ENCODE measurements around the gene KIF26A.
"Not testable (repeated sequence)": the region's sequence is repeated elsewhere in the genome, so short reads cannot be mapped to it uniquely, and the experiment has no call there.

Gene KIF26A

DNA sequence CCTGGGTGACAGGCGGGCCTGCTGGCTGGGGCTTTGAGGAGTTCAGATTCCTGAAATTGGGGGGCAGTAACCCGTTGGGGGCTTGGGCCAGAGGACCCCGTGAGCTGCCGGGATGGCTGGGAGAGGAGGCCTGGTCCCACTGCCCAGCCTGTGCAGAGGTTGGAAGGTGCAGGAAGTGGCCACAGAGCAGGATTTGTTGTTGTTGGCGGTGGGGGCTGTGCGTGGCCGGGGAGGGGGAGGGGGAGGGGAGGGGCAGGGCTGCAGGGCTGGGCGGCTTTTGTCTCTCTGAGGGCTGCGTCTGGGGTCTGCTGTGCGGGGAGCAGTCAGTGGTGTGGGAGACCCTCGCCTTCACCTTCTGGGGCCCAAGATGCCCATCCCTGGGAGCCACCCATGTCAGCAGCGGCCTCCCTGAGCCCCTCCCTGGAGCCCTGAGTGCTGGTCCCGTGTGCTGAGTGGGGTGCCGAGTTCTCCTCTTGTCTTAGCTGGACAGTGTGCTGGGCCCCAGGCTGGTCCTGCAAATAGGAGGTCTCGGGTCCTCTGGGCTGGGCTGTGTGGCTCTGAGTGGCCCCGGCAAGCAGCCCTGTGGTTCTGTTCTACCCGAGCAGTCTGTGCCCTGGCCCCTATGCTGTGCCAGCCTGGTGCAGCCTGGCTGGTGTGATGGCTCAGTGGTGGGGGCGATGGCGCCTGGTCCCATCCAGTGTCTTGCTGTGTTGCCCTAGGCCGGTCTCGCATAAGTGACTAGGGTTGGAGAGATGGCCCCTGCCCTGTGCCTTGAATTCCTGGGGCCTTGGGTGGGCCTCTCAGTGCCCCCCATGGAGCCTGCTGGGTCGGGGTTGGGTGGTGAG, 10.3 kb downstream of the KIF26A start:
- Histone ChIP-seq H2AFZ (ENCODE audit: low read length, unreplicated experiment) (no peak overlapping the region), H3K36me3 (ENCODE audit: insufficient read depth, low read length) (no peaks in the 10 kb centered on the region), H3K4me3 (ENCODE audit: low read depth, low read length) (no peak overlapping the region), H3K79me2 (ENCODE audit: control insufficient read depth, insufficient read depth, low read length, unreplicated experiment) (no peaks in the 10 kb centered on the region), H3K4me1 (ENCODE audit: control insufficient read depth, insufficient read depth, low read length, unreplicated experiment) (no peaks in the 10 kb centered on the region), H3K27me3 (ENCODE audit: insufficient read depth, low read length) (peaks cover 5% of the 10 kb centered on the region; the same call in 1 of the 2 replicates), H3K27ac (ENCODE audit: low read depth, low read length) (no peak overlapping the region)

DNA sequence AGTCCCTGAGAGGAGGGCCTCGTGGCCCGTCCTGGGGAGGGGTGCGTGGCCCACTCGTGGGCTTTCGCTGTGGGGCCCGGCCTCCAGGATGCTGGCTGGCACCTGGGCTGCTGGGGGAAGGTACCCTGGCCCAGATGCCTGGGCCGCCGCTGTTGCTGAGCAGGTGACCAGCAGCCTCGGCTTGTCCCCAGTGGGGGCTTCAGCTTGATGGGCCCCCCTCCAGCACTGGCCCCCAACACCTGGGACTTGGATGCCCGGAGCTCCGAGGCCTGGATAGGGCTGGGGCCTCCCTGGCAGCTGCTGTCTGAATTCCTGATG, 10.8 kb downstream of the KIF26A start:
- Histone ChIP-seq H3K4me1 (ENCODE audit: control insufficient read depth, insufficient read depth, low read length, unreplicated experiment) (no peaks in the 10 kb centered on the region), H3K27me3 (ENCODE audit: insufficient read depth, low read length) (peaks cover 4% of the 10 kb centered on the region; the same call in 1 of the 2 replicates), H3K4me3 (ENCODE audit: low read depth, low read length) (no peak overlapping the region), H3K27ac (ENCODE audit: low read depth, low read length) (no peak overlapping the region), H2AFZ (ENCODE audit: low read length, unreplicated experiment) (no peak overlapping the region), H3K79me2 (ENCODE audit: control insufficient read depth, insufficient read depth, low read length, unreplicated experiment) (no peaks in the 10 kb centered on the region), H3K36me3 (ENCODE audit: insufficient read depth, low read length) (no peaks in the 10 kb centered on the region)

DNA sequence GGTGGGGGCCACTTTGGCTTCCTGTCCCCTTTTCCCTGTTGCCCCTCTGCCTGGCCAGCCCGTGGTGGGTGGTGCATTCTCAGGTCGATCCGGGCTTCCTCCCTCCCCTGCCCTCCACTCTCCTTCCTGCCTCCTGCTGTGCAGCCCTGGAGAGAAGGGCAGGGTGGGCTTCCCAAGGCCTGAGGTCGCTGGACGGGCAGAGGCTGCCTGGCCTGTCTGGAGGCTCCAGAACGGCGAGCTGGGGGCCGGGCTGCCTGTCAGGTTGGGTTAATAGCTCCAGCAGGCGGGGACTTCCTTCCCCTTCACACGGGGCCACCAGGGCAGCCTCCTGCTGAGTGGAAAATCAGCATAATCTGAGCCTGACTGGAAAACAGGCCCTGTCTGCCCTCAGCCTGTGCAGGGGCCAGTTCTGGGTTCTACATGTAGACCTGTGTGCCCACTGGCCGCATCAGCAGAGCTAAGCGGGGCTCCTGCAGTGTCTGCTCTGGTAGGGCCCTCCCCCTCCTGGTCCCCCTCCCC, 11.3 kb downstream of the KIF26A start:
- Histone ChIP-seq H3K27me3 (ENCODE audit: insufficient read depth, low read length) (no peaks in the 10 kb centered on the region; the same call in 1 of the 2 replicates), H3K27ac (ENCODE audit: low read depth, low read length) (no peak overlapping the region), H3K36me3 (ENCODE audit: insufficient read depth, low read length) (no peaks in the 10 kb centered on the region), H3K79me2 (ENCODE audit: control insufficient read depth, insufficient read depth, low read length, unreplicated experiment) (no peaks in the 10 kb centered on the region), H2AFZ (ENCODE audit: low read length, unreplicated experiment) (no peak overlapping the region), H3K4me1 (ENCODE audit: control insufficient read depth, insufficient read depth, low read length, unreplicated experiment) (no peaks in the 10 kb centered on the region), H3K4me3 (ENCODE audit: low read depth, low read length) (no peak overlapping the region)

DNA sequence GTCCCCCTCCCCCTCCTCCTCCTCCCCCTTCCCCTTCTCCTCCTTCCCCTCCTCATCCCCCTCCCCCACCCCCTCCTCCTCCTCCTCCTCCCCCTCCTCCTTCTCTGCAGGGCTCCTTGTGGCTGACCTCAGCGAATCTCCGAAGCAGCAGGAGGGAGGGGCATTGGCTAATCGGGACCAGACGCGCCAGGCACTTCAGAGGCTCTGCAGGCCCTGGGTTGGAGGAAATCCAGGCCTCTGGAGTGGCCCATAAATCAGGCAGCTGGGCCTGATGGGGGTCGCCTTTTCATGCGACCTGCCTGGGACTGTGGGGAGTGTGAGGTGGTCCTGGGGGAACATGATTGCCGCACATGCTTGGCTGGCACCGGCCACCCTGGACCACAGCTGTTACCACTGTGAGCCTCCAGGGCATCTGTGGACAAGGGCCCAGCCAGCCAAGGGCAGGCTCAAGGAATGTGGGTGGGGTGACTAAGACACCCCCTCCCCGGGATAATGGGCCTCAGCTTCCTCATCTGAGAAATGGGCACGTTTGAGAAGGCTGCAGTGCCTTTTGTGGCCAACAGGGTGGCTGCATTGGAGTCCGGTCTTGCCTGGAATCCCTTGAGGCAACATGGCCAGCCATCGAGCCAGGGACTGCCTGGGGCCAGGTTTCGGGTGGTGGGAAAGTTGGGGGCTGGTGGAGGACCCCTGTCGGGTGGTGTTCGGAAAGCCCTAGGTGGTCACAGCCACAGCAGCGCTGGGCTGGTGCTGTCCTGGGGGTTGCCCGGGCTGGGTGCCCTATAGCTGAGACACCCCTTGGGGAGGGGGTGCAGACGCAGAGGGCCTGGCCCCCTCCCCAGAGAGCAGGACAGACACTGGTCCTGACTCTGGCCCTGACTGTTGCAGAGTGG, 12.0 kb downstream of the KIF26A start:
- Histone ChIP-seq H3K36me3 (ENCODE audit: insufficient read depth, low read length) (no peaks in the 10 kb centered on the region), H3K79me2 (ENCODE audit: control insufficient read depth, insufficient read depth, low read length, unreplicated experiment) (no peaks in the 10 kb centered on the region), H2AFZ (ENCODE audit: low read length, unreplicated experiment) (no peak overlapping the region), H3K27ac (ENCODE audit: low read depth, low read length) (no peak overlapping the region), H3K4me3 (ENCODE audit: low read depth, low read length) (no peak overlapping the region), H3K4me1 (ENCODE audit: control insufficient read depth, insufficient read depth, low read length, unreplicated experiment) (no peaks in the 10 kb centered on the region), H3K27me3 (ENCODE audit: insufficient read depth, low read length) (no peaks in the 10 kb centered on the region; the same call in 1 of the 2 replicates)

DNA sequence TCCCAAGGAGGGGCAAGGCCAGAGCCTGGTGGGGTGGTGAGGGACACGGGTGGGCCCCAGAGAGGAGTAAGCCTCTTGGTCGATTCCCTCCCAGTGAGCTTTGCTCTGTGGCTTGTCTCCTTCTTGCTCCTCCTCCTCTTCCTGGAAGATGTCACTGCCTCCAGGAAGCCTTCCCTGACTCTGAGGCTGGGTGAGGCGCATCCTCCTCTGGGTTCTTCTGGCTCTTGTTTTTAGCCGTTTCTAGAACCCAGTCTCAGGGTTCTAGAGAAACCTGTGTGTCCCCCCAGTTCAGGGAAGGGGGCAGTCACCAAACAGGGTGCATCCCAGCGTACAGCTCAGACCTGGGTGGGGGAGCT, 12.6 kb downstream of the KIF26A start:
- Histone ChIP-seq H2AFZ (ENCODE audit: low read length, unreplicated experiment) (no peak overlapping the region), H3K36me3 (ENCODE audit: insufficient read depth, low read length) (no peaks in the 10 kb centered on the region), H3K79me2 (ENCODE audit: control insufficient read depth, insufficient read depth, low read length, unreplicated experiment) (no peaks in the 10 kb centered on the region), H3K27me3 (ENCODE audit: insufficient read depth, low read length) (no peaks in the 10 kb centered on the region; the same call in 1 of the 2 replicates), H3K4me3 (ENCODE audit: low read depth, low read length) (no peak overlapping the region), H3K27ac (ENCODE audit: low read depth, low read length) (no peak overlapping the region), H3K4me1 (ENCODE audit: control insufficient read depth, insufficient read depth, low read length, unreplicated experiment) (no peaks in the 10 kb centered on the region)

DNA sequence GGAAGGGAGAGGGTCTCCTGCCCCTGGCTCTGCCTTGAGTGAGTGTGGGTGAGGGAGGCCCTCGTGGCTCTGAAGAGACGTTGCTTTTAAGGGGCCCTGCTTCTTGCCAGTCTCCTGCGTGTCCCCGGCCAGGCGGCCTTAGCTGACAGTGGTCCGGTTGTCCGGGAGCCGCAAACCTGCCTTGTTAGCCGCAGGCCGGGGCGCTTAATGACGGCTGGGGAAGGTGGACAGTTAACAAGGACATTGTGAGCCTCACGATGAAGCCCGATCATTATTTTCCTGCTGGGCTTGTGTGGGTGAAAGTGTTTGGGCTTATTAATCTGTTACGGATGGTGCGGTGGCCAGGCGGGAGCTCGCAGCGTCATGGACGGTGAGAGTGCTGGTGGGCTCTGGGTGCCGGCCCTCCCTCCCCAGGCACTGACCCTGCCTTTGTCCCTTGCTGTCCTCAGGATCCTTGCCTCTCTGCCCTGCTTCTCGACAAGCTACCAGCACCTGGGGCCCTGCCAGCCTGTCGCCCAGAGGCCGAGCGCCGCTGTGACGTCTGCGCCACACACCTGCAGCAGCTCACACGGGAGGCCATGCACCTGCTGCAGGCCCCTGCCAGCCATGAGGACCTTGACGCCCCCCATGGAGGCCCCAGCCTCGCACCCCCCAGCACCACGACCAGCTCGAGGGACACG, 13.3 kb downstream of the KIF26A start:
- Histone ChIP-seq H2AFZ (ENCODE audit: low read length, unreplicated experiment) (no peak overlapping the region), H3K27ac (ENCODE audit: low read depth, low read length) (no peak overlapping the region), H3K36me3 (ENCODE audit: insufficient read depth, low read length) (no peaks in the 10 kb centered on the region), H3K4me1 (ENCODE audit: control insufficient read depth, insufficient read depth, low read length, unreplicated experiment) (no peaks in the 10 kb centered on the region), H3K4me3 (ENCODE audit: low read depth, low read length) (no peak overlapping the region), H3K79me2 (ENCODE audit: control insufficient read depth, insufficient read depth, low read length, unreplicated experiment) (no peaks in the 10 kb centered on the region), H3K27me3 (ENCODE audit: insufficient read depth, low read length) (no peaks in the 10 kb centered on the region)

DNA sequence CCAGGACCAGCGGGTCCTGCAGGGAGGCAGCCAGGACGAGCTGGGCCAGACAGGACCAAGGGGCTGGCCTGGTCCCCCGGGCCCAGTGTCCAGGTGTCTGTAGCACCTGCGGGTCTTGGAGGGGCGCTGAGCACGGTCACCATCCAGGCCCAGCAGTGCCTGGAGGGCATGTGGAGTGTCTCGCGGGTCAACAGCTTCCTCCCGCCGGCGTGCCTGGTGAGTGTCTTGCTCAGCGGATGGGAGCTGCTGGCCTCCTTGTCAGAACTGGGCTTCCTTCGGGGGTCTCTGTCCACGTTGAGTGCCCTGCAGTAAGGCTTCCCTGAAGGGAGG, 13.8 kb downstream of the KIF26A start:
- no peak overlapping the region for H3K4me3 ChIP-seq (ENCODE audit: low read depth, low read length)
- H2AFZ ChIP-seq (ENCODE audit: low read length, unreplicated experiment), result no peak overlapping the region
- no peaks in the 10 kb centered on the region for H3K4me1 ChIP-seq (ENCODE audit: control insufficient read depth, insufficient read depth, low read length, unreplicated experiment)
- no peaks in the 10 kb centered on the region for H3K36me3 ChIP-seq (ENCODE audit: insufficient read depth, low read length)
- no peaks in the 10 kb centered on the region for H3K27me3 ChIP-seq (ENCODE audit: insufficient read depth, low read length)
- no peak overlapping the region for H3K27ac ChIP-seq (ENCODE audit: low read depth, low read length)
- H3K79me2 ChIP-seq (ENCODE audit: control insufficient read depth, insufficient read depth, low read length, unreplicated experiment), result no peaks in the 10 kb centered on the region

DNA sequence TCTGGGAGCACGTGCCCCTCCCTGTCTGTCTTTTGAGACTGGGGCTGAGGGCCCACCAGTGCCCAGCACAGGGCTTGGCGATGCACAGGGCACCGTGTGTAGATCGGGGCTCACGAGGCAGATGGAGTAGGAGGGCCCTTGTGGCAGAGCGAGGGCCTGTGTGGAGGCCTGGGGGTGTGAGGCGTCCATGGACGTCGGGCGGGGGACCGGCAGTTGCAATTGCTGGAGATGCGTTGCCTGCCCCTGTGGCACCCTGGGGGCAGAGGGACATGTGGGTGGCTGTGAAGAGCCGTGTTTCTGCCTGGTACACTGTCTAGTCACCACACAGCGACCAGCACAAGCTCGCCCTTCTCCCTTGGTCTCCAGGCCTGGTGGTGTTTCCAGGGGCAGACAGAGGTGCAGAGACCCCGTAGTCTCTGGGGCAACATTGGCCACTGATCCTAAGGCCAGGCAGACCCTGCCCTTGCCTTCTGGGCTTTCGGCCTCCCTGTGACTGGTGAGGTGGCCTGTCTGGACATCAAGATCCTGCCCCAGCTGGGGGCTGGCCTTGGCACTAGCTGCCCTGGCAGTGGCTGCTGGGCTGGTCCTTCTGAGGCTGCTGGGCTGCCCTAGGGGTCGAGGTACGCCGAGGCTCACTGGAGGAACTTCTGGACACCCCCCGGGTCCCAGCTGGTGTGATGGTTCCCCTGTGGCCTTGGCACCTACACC, 14.5 kb downstream of the KIF26A start:
- no peak overlapping the region for H3K4me3 ChIP-seq (ENCODE audit: low read depth, low read length)
- no peaks in the 10 kb centered on the region for H3K79me2 ChIP-seq (ENCODE audit: control insufficient read depth, insufficient read depth, low read length, unreplicated experiment)
- H3K27me3 ChIP-seq (ENCODE audit: insufficient read depth, low read length), result no peaks in the 10 kb centered on the region
- no peaks in the 10 kb centered on the region for H3K4me1 ChIP-seq (ENCODE audit: control insufficient read depth, insufficient read depth, low read length, unreplicated experiment)
- H3K36me3 ChIP-seq (ENCODE audit: insufficient read depth, low read length), result no peaks in the 10 kb centered on the region
- no peak overlapping the region for H3K27ac ChIP-seq (ENCODE audit: low read depth, low read length)
- no peak overlapping the region for H2AFZ ChIP-seq (ENCODE audit: low read length, unreplicated experiment)

DNA sequence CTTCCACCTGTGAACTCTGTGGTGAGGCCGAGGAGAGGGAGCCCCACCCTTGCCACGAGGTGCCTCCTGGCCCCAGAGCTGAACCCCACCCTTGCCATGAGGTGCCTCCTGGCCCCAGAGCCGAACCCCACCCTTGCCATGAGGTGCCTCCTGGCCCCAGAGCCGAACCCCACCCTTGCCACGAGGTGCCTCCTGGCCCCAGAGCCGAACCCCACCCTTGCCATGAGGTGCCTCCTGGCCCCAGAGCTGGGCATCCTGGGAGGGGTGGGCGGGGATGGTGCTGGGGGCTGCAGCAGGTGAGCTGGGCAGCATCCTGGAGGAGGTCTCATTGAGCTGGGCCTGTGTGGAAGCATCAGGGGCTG, 15.0 kb downstream of the KIF26A start:
- not testable (repeated sequence) for H3K27ac ChIP-seq (ENCODE audit: low read depth, low read length); H3K4me1 ChIP-seq (ENCODE audit: control insufficient read depth, insufficient read depth, low read length, unreplicated experiment); H3K27me3 ChIP-seq (ENCODE audit: insufficient read depth, low read length); H2AFZ ChIP-seq (ENCODE audit: low read length, unreplicated experiment); H3K36me3 ChIP-seq (ENCODE audit: insufficient read depth, low read length); H3K4me3 ChIP-seq (ENCODE audit: low read depth, low read length); H3K79me2 ChIP-seq (ENCODE audit: control insufficient read depth, insufficient read depth, low read length, unreplicated experiment)

DNA sequence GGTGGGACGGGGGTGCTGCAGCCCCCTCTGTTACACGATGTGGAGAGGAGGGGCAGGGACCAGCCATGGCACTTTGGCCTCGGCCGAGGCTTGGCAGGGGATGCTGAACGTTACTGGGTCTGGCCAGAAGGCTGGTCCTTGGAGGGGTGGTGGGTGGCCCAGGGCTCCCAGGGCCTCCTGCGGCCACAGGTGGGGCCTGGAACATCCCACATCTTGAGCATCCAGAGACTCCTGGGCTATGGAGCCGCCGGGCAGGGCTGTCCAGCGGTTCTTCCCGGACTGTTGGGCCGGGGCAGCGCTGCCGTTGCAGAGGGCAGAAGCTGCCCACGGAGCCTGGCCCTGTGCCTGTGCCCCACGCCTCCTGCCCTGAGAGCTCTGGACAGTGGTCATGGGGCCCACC, 15.9 kb downstream of the KIF26A start:
- Histone ChIP-seq H3K36me3 (ENCODE audit: insufficient read depth, low read length) (no peaks in the 10 kb centered on the region), H2AFZ (ENCODE audit: low read length, unreplicated experiment) (no peak overlapping the region), H3K4me1 (ENCODE audit: control insufficient read depth, insufficient read depth, low read length, unreplicated experiment) (no peaks in the 10 kb centered on the region)

More for the DNA sequence above, 15.9 kb downstream of the KIF26A start:
- Histone ChIP-seq H3K27me3 (ENCODE audit: insufficient read depth, low read length) (no peaks in the 10 kb centered on the region), H3K4me3 (ENCODE audit: low read depth, low read length) (no peak overlapping the region), H3K79me2 (ENCODE audit: control insufficient read depth, insufficient read depth, low read length, unreplicated experiment) (no peaks in the 10 kb centered on the region), H3K27ac (ENCODE audit: low read depth, low read length) (no peak overlapping the region)

Data from ACC112 (cell line).